ENCODE measurements around the gene CBY1. TPM values are rescaled to one million over a fixed set of nuclear protein-coding genes. Genes with fewer than 3 reads are reported as not detected.

Gene CBY1
- total and polyA plus RNA-seq, 2 donors (not counting 3 experiments of a cell fraction or from before 2014, with no cell fraction given), result 37.0 to 41.8 TPM

DNA sequence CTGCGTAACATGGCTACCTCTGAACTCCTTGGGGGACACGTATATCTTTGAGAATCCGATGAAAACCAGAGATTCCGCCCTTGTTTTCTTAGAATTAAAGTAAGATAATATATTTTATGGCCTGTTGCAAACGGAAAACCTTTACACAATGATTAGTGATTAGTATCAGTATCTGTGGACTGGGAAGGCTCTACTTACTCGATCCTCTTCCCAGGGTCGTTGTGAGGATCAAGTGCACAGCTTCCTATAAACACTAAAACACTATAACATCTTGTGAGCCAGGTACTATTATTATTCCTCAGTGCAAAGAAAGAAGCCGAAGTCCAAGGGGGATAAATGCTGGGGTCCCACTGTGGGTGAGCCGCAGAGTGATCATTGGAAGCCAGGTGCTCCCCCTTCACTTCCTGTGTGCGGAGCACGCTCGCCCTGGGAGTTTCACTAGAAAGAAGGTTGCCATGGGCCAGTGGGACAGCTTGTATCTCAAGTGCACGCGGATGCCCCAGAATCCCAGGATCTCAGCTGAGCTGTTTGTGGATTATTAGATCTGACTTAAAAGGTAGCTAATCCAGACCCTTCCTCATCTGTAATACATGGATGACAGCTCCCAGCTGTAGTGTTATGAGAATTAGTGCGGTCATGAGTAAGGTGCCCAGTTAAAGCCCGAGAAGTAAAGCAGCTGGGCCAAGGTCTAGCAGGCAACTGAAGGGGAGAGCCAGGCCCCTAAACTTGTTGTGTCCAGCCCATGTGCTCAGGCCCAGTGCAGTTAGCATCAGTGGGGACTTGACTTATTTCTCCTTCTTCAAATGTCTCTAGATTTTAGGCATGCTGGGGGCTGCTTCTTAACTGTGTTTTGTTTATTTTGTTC lies 839 bp downstream of the CBY1 start:
- intact Hi-C loops (cut with micrococcal nuclease) (loop anchor here (2.0 kb wide), 1 partner anchor 44 kb away; the partner anchor contains the start of gene JOSD1), dilution Hi-C loops (cut with MboI; ENCODE audit: extremely low pct_ligation_motif_present, low sequenced_read_pairs) (no loop called here)
- no peaks in the 10 kb centered on the region for H3K36me3 ChIP-seq (ENCODE audit: control insufficient read depth in 2 of 2, extremely low read depth in 1 of 2, insufficient read depth in 2 of 2, low read length in 2 of 2)
- H3K9me3 ChIP-seq (replicated peaks; ENCODE audit: control insufficient read depth, insufficient read depth, low read length), result no peaks in the 10 kb centered on the region
- ChIA-PET POLR2A (no interaction called here), CTCF (interaction anchor here (1.0 kb wide), 1 partner anchor 623 kb away, joined by 3 read pairs; no protein-coding TSS in a partner anchor)
- H3K27me3 ChIP-seq (ENCODE audit: control insufficient read depth in 2 of 2, insufficient read depth in 2 of 2, low read length in 2 of 2), result no peaks in the 10 kb centered on the region
- BruUV-seq (replicated peaks), result no TSS peak
- peak overlapping the region; percentile 88 for H3K4me2 ChIP-seq (ENCODE audit: insufficient read depth, low read length)
- peaks cover 8% of the 10 kb centered on the region for H3K79me2 ChIP-seq (ENCODE audit: control insufficient read depth, insufficient read depth, low read length)
- H2AFZ ChIP-seq (ENCODE audit: low read depth, low read length), result peak overlapping the region; percentile 78
- DNase-seq (ENCODE audit: low read depth, low spot score) (no peak), FAIRE-seq (no peak)
- H3K4me3 ChIP-seq (replicated peaks in 1 of 3; ENCODE audit: insufficient read depth in 1 of 3, low read depth in 1 of 3, low read length in 3 of 3), result peak overlapping the region; percentile 31 to 94 (median 82)
- no peaks in the 10 kb centered on the region for H3K9me1 ChIP-seq (replicated peaks; ENCODE audit: control insufficient read depth, extremely low read depth, insufficient read depth, low read length)
- TF ChIP-seq, protein P1, sequence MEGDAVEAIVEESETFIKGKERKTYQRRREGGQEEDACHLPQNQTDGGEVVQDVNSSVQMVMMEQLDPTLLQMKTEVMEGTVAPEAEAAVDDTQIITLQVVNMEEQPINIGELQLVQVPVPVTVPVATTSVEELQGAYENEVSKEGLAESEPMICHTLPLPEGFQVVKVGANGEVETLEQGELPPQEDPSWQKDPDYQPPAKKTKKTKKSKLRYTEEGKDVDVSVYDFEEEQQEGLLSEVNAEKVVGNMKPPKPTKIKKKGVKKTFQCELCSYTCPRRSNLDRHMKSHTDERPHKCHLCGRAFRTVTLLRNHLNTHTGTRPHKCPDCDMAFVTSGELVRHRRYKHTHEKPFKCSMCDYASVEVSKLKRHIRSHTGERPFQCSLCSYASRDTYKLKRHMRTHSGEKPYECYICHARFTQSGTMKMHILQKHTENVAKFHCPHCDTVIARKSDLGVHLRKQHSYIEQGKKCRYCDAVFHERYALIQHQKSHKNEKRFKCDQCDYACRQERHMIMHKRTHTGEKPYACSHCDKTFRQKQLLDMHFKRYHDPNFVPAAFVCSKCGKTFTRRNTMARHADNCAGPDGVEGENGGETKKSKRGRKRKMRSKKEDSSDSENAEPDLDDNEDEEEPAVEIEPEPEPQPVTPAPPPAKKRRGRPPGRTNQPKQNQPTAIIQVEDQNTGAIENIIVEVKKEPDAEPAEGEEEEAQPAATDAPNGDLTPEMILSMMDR (IDR thresholded peaks at IDR 0.05; ENCODE audit: extremely low read depth in 1 of 2, insufficient read depth in 1 of 2, low read depth in 1 of 2, low read length in 2 of 2), result no peak
- TF ChIP-seq JUN (IDR thresholded peaks at IDR 0.05; ENCODE audit: borderline replicate concordance, insufficient read depth, insufficient read length, low read depth) (no peak), FOS (IDR thresholded peaks at IDR 0.05; ENCODE audit: borderline replicate concordance, insufficient read depth, low read length) (no peak), POLR2A (IDR thresholded peaks at IDR 0.05; ENCODE audit: low read depth, low read length) (no peak), MYC (IDR thresholded peaks at IDR 0.05; ENCODE audit: low read depth, low read length) (no peak), POLR2AphosphoS5 (IDR thresholded peaks at IDR 0.05; ENCODE audit: insufficient read depth, low read depth, low read length) (no peak), GATA2 (IDR thresholded peaks at IDR 0.05; ENCODE audit: insufficient read depth, insufficient read length, low read depth, low read length) (no peak), EZH2 (IDR thresholded peaks at IDR 0.05; ENCODE audit: borderline replicate concordance, low read depth, low read length, severe bottlenecking) (no peak)
- TF ChIP-seq, protein P2, sequence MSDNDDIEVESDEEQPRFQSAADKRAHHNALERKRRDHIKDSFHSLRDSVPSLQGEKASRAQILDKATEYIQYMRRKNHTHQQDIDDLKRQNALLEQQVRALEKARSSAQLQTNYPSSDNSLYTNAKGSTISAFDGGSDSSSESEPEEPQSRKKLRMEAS (IDR thresholded peaks at IDR 0.05; ENCODE audit: insufficient read depth, insufficient read length), result no peak
- peak overlapping the region; percentile 98 for H3K9ac ChIP-seq (replicated peaks; ENCODE audit: extremely low read depth, insufficient read depth, low read length)
- H4K20me1 ChIP-seq (replicated peaks; ENCODE audit: control insufficient read depth, extremely low read depth, insufficient read depth, low read length), result no peaks in the 10 kb centered on the region
- H3K27ac ChIP-seq (ENCODE audit: insufficient read depth, low read depth, low read length), result peak overlapping the region; percentile 96
- H3K4me1 ChIP-seq (ENCODE audit: control insufficient read depth, extremely low read depth, insufficient read depth, low read length), result peaks cover 11% of the 10 kb centered on the region
